WTC11 (cell line): ENCODE data around the gene LZTR1. TPM values are rescaled to one million over a fixed set of nuclear protein-coding genes. Genes with fewer than 3 reads are reported as not detected.

Source experiments
- ATAC-seq: fragments of 200-7000 bp; cut with Tn5 transposase; 2 replicates; pipeline ENCODE4 v1.10.0; 2021; ENCODE audit warnings: mild to moderate bottlenecking, moderate library complexity
- CTCF ChIA-PET: fragments of 300-600 bp; sonication (Branson Sonifier 250); formaldehyde crosslinking; loops from one replicate; lab custom pipeline; 2021; ENCODE audit warnings: antibody characterized with exemption; lab: Charles Lee
- POLR2A ChIA-PET: fragments of 350-600 bp; sonication (Branson Sonifier 250); formaldehyde crosslinking; loops from one replicate; lab custom pipeline; 2021; ENCODE audit warnings: antibody characterized with exemption; lab: Charles Lee
- DNase-seq: peaks from one replicate; pipeline ENCODE4 v3.0.0; 2021; ENCODE audit warnings: low spot score
- H3K27ac Mint-ChIP-seq: 2 replicates; pipeline ENCODE4 v1.8.0; 2021; ENCODE audit warnings: mixed read lengths
- H3K27me3 Mint-ChIP-seq: 2 replicates; pipeline ENCODE4 v1.8.0; 2021; ENCODE audit warnings: low read depth, mild to moderate bottlenecking, moderate library complexity, mixed read lengths
- H3K36me3 Mint-ChIP-seq: 2 replicates; pipeline ENCODE4 v1.8.0; 2021; ENCODE audit warnings: mixed read lengths
- H3K4me1 Mint-ChIP-seq: 2 replicates; pipeline ENCODE4 v1.8.0; 2022; ENCODE audit warnings: mixed read lengths
- H3K4me3 Mint-ChIP-seq: 2 replicates; pipeline ENCODE4 v1.8.0; 2021; ENCODE audit warnings: mild to moderate bottlenecking, moderate library complexity, mixed read lengths
- H3K9me3 Mint-ChIP-seq: 2 replicates; pipeline ENCODE4 v1.8.0; 2021; ENCODE audit warnings: mixed read lengths
- ATF2 ChIP-seq: sonication (generic); formaldehyde crosslinking; IDR thresholded peaks from 2 replicates; pipeline ENCODE4 v1.8.1; 2022; ENCODE audit warnings: low read depth, missing genetic modification reagents, borderline replicate concordance
- CREB1 ChIP-seq: sonication (generic); formaldehyde crosslinking; IDR thresholded peaks from 2 replicates; pipeline ENCODE4 v1.8.0; 2023; ENCODE audit warnings: mild to moderate bottlenecking, missing genetic modification reagents
- CREM ChIP-seq: sonication (generic); formaldehyde crosslinking; IDR thresholded peaks from 2 replicates; pipeline ENCODE4 v1.8.1; 2022; ENCODE audit warnings: mild to moderate bottlenecking, missing genetic modification reagents, moderate library complexity
- CTCF ChIP-seq: fragments of 200-600 bp; IDR thresholded peaks from 2 replicates; pipeline ENCODE4 v1.8.0; 2022; ENCODE audit warnings: antibody characterized with exemption
- E2F5 ChIP-seq: sonication (generic); formaldehyde crosslinking; IDR thresholded peaks from 2 replicates; pipeline ENCODE4 v1.8.1; 2022; ENCODE audit warnings: mild to moderate bottlenecking, moderate library complexity, missing genetic modification reagents
- ETV6 ChIP-seq: sonication (generic); formaldehyde crosslinking; IDR thresholded peaks from 2 replicates; pipeline ENCODE4 v1.8.1; 2022; ENCODE audit warnings: mild to moderate bottlenecking, missing genetic modification reagents
- FOXP1 ChIP-seq: sonication (generic); formaldehyde crosslinking; IDR thresholded peaks from 2 replicates; pipeline ENCODE4 v1.8.0; 2022; ENCODE audit warnings: missing genetic modification reagents, mild to moderate bottlenecking, moderate library complexity, borderline replicate concordance
- GTF2I ChIP-seq: fragments of 250-450 bp; sonication (Bioruptor Pico); conservative IDR thresholded peaks from 2 replicates; pipeline ENCODE4 v1.4.0; 2021; ENCODE audit warnings: mild to moderate bottlenecking
- HMGXB4 ChIP-seq: sonication (generic); formaldehyde crosslinking; IDR thresholded peaks from 2 replicates; pipeline ENCODE4 v1.8.1; 2023; ENCODE audit warnings: mild to moderate bottlenecking, moderate library complexity, missing genetic modification reagents
- MAX ChIP-seq: sonication (generic); formaldehyde crosslinking; IDR thresholded peaks from 2 replicates; pipeline ENCODE4 v1.8.0; 2022; ENCODE audit warnings: mild to moderate bottlenecking, missing genetic modification reagents
- MLX ChIP-seq: sonication (generic); formaldehyde crosslinking; IDR thresholded peaks from 2 replicates; pipeline ENCODE4 v1.8.1; 2023; ENCODE audit warnings: mild to moderate bottlenecking, missing genetic modification reagents, moderate library complexity
- ZNF121 ChIP-seq: sonication (generic); formaldehyde crosslinking; IDR thresholded peaks from 2 replicates; pipeline ENCODE4 v1.8.0; 2023; ENCODE audit warnings: missing genetic modification reagents
- ZNF416 ChIP-seq: fragments of 250-450 bp; sonication (Bioruptor Pico); IDR thresholded peaks from 2 replicates; pipeline ENCODE4 v1.9.0; 2021; ENCODE audit warnings: mild to moderate bottlenecking, inconsistent platforms
- ZNF423 ChIP-seq: fragments of 250-450 bp; sonication (Bioruptor Pico); IDR thresholded peaks from 2 replicates; pipeline ENCODE4 v2.1.2; 2022; ENCODE audit warnings: mild to moderate bottlenecking, moderate library complexity
- total RNA-seq: library from RNA; stranded (reverse); gene quantifications from 3 replicates; pipeline ENCODE4 v1.2.3, GENCODE V29; 2021
- TF ChIP-seq, protein P1 (sequence below): fragments of 250-450 bp; sonication (Bioruptor Pico); IDR thresholded peaks from 2 replicates; pipeline ENCODE4 v2.1.2; 2022; ENCODE audit warnings: mild to moderate bottlenecking, moderate library complexity
- TF ChIP-seq, protein P2 (sequence below): sonication (generic); formaldehyde crosslinking; IDR thresholded peaks from 2 replicates; pipeline ENCODE4 v1.8.0; 2023; ENCODE audit warnings: mild to moderate bottlenecking, missing genetic modification reagents
- TF ChIP-seq, protein P3 (sequence below): sonication (generic); formaldehyde crosslinking; IDR thresholded peaks from 2 replicates; pipeline ENCODE4 v1.8.0; 2022; ENCODE audit warnings: missing genetic modification reagents

Gene LZTR1
- total RNA-seq, 1 experiment from 2014 or later: 38.3 TPM

GRCh38 chr22:20955548-20955947, 26.5 kb upstream of the LZTR1 start:
- H3K27ac Mint-ChIP-seq: no peak overlapping the region
- ChIA-PET POLR2A (interaction anchor here (0.8 to 1.7 kb wide), 4 partner anchors 8 to 64 kb away, joined by 3 to 7 read pairs (median 4); partner anchors contain the start of genes CRKL and LZTR1), CTCF (interaction anchor here (0.7 to 5.1 kb wide), 13 partner anchors 8 to 151 kb away, joined by 3 to 72 read pairs (median 7); partner anchors contain the start of genes AIFM3, CRKL and LZTR1)
- DNase-seq: no peak
- TF ChIP-seq CTCF (no peak), MLX (CRISPR knock-in tag) (no peak), CREB1 (no peak), CREM (CRISPR knock-in tag) (no peak), ZNF423 (CRISPR knock-in tag) (no peak), MAX (no peak), ATF2 (no peak)
- TF ChIP-seq, protein P1, sequence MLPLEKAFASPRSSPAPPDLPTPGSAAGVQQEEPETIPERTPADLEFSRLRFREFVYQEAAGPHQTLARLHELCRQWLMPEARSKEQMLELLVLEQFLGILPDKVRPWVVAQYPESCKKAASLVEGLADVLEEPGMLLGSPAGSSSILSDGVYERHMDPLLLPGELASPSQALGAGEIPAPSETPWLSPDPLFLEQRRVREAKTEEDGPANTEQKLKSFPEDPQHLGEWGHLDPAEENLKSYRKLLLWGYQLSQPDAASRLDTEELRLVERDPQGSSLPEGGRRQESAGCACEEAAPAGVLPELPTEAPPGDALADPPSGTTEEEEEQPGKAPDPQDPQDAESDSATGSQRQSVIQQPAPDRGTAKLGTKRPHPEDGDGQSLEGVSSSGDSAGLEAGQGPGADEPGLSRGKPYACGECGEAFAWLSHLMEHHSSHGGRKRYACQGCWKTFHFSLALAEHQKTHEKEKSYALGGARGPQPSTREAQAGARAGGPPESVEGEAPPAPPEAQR (CRISPR knock-in tag): no peak
- TF ChIP-seq, protein P2, sequence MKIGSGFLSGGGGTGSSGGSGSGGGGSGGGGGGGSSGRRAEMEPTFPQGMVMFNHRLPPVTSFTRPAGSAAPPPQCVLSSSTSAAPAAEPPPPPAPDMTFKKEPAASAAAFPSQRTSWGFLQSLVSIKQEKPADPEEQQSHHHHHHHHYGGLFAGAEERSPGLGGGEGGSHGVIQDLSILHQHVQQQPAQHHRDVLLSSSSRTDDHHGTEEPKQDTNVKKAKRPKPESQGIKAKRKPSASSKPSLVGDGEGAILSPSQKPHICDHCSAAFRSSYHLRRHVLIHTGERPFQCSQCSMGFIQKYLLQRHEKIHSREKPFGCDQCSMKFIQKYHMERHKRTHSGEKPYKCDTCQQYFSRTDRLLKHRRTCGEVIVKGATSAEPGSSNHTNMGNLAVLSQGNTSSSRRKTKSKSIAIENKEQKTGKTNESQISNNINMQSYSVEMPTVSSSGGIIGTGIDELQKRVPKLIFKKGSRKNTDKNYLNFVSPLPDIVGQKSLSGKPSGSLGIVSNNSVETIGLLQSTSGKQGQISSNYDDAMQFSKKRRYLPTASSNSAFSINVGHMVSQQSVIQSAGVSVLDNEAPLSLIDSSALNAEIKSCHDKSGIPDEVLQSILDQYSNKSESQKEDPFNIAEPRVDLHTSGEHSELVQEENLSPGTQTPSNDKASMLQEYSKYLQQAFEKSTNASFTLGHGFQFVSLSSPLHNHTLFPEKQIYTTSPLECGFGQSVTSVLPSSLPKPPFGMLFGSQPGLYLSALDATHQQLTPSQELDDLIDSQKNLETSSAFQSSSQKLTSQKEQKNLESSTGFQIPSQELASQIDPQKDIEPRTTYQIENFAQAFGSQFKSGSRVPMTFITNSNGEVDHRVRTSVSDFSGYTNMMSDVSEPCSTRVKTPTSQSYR: no peak
- TF ChIP-seq, all 79 proteins: peak for 0
- Mint-ChIP-seq H3K27me3 (peaks cover 12% of the 10 kb centered on the region; the same call in 1 of the 2 replicates), H3K4me1 (peaks cover 12% of the 10 kb centered on the region), H3K9me3 (no peaks in the 10 kb centered on the region), H3K4me3 (no peak overlapping the region), H3K36me3 (peaks cover 30% of the 10 kb centered on the region)
- ATAC-seq: no peak

GRCh38 chr22:20956258-20957101, 25.6 kb upstream of the LZTR1 start:
- H3K36me3 Mint-ChIP-seq: peaks cover 21% of the 10 kb centered on the region
- CTCF ChIA-PET: interaction anchor here (0.5 to 5.1 kb wide), 26 partner anchors 8 to 152 kb away, joined by 3 to 72 read pairs (median 4); partner anchors contain the start of genes AIFM3, CRKL and LZTR1
- H3K4me3 Mint-ChIP-seq: peak overlapping the region; percentile 74
- no peaks in the 10 kb centered on the region for H3K9me3 Mint-ChIP-seq
- DNase-seq (peak; percentile 61), ATAC-seq (peak; percentile 69)
- peaks cover 12% of the 10 kb centered on the region for H3K4me1 Mint-ChIP-seq
- H3K27ac Mint-ChIP-seq: peak overlapping the region; percentile 79; the same call in 1 of the 2 replicates
- POLR2A ChIA-PET: interaction anchor here (0.6 to 1.7 kb wide), 6 partner anchors 9 to 39 kb away, joined by 3 to 8 read pairs (median 6); partner anchors contain the start of genes CRKL and LZTR1
- H3K27me3 Mint-ChIP-seq: peaks cover 12% of the 10 kb centered on the region; the same call in 1 of the 2 replicates
- 0 out of 2 replicates have a peak, but pooled peaks have one; percentile 33 for TF ChIP-seq GTF2I (CRISPR knock-in tag)
- TF ChIP-seq, protein P3, sequence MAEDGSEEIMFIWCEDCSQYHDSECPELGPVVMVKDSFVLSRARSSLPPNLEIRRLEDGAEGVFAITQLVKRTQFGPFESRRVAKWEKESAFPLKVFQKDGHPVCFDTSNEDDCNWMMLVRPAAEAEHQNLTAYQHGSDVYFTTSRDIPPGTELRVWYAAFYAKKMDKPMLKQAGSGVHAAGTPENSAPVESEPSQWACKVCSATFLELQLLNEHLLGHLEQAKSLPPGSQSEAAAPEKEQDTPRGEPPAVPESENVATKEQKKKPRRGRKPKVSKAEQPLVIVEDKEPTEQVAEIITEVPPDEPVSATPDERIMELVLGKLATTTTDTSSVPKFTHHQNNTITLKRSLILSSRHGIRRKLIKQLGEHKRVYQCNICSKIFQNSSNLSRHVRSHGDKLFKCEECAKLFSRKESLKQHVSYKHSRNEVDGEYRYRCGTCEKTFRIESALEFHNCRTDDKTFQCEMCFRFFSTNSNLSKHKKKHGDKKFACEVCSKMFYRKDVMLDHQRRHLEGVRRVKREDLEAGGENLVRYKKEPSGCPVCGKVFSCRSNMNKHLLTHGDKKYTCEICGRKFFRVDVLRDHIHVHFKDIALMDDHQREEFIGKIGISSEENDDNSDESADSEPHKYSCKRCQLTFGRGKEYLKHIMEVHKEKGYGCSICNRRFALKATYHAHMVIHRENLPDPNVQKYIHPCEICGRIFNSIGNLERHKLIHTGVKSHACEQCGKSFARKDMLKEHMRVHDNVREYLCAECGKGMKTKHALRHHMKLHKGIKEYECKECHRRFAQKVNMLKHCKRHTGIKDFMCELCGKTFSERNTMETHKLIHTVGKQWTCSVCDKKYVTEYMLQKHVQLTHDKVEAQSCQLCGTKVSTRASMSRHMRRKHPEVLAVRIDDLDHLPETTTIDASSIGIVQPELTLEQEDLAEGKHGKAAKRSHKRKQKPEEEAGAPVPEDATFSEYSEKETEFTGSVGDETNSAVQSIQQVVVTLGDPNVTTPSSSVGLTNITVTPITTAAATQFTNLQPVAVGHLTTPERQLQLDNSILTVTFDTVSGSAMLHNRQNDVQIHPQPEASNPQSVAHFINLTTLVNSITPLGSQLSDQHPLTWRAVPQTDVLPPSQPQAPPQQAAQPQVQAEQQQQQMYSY (CRISPR knock-in tag): peak; percentile 70
- TF ChIP-seq E2F5 (CRISPR knock-in tag): 0 out of 2 replicates have a peak, but pooled peaks have one; percentile 16
- TF ChIP-seq ETV6 (CRISPR knock-in tag): 0 out of 2 replicates have a peak, but pooled peaks have one; percentile 32
- TF ChIP-seq FOXP1 (CRISPR knock-in tag): no peak
- TF ChIP-seq ZNF423 (CRISPR knock-in tag): no peak
- TF ChIP-seq HMGXB4 (CRISPR knock-in tag): no peak
- TF ChIP-seq ZNF121 (CRISPR knock-in tag): peak; percentile 38; the same call in 1 of the 2 replicates
- no peak for TF ChIP-seq ZNF416
